Dermis blood vessel endothelial cell (primary cell): ENCODE results near the gene SLC49A3. TPM values are rescaled to one million over a fixed set of nuclear protein-coding genes. Genes with fewer than 3 reads are reported as not detected.
A peak's percentile ranks its signal among the peaks of the same experiment; 100 is the strongest.
"Not testable (repeated sequence)": the region's sequence is repeated elsewhere in the genome, so short reads cannot be mapped to it uniquely, and the experiment has no call there.

ENCODE experiments used
- DNase-seq: peaks from one replicate; pipeline ENCODE4 v3.0.0; 2010
- total RNA-seq: library from RNA; depleted of rRNA; stranded (reverse); fragments of >200 nt; gene quantifications from 2 replicates; pipeline ENCODE4 v1.2.3, GENCODE V29; 2014

Gene SLC49A3
- total RNA-seq, 1 donor from 2014 or later: 9.9 TPM

DNA sequence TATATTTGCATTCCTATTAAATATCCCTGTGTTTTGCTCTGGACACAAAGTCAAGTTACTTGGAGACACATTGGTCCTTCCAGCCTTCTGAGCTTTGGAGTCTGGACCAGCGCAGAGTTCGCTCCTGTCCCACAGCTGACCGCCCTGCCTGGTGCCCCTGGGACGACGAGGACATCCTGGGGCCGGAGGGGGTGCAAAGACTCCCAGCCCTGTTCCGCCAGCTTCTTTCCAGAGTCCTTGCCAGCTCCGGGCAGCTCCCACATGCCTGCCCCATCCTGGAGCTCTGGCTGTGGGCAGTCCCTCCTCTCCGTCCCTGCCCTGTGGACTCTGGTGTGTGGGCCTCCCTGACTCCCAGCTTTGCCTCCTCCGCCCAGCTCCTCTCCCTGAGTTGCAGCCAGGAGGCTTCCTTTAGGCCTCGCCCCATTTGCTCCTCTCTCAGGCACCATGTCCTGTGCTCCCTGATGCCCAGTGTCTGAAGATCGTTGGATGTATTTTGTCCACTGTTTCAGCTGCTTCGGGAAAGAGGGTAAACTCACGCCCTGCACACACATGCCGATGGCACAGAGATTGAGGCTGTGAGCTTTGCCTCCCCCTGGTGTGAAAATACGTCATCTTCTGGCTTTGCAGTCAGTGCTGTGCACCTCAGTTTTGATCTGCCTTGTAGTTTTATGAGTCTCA lies 11.8 kb upstream of the SLC49A3 start:
- no peak for DNase-seq

- DNase-seq: no peak
These were observed 11.0 kb upstream of the SLC49A3 start for GRCh38 chr4:699816-700580.

- not testable (repeated sequence) for DNase-seq
These were observed 5.5 kb upstream of the SLC49A3 start for GRCh38 chr4:694341-694940.

GRCh38 chr4:692771-693554 lies 4.0 kb upstream of the SLC49A3 start:
- no peak for DNase-seq

DNA sequence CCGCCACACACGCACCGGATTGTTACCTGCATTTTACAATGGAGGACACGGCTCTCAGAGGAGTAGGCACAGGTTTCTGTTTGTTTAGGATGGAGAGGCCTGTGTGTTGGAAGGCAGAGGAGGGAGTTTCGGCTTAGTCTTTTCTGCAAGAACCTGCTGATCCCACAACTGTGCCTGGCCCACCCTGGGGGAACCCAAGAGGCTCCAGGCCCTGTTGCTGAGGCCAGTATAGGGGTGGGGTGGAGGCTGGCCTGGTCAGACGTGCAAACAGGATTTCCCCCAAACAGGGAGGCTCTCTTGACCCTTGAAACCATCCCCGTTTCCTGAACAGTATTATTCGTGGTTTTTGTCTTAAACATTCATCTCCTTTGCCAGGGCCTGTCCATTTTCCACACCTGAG lies 772 bp upstream of the SLC49A3 start:
- DNase-seq: no peak

DNA sequence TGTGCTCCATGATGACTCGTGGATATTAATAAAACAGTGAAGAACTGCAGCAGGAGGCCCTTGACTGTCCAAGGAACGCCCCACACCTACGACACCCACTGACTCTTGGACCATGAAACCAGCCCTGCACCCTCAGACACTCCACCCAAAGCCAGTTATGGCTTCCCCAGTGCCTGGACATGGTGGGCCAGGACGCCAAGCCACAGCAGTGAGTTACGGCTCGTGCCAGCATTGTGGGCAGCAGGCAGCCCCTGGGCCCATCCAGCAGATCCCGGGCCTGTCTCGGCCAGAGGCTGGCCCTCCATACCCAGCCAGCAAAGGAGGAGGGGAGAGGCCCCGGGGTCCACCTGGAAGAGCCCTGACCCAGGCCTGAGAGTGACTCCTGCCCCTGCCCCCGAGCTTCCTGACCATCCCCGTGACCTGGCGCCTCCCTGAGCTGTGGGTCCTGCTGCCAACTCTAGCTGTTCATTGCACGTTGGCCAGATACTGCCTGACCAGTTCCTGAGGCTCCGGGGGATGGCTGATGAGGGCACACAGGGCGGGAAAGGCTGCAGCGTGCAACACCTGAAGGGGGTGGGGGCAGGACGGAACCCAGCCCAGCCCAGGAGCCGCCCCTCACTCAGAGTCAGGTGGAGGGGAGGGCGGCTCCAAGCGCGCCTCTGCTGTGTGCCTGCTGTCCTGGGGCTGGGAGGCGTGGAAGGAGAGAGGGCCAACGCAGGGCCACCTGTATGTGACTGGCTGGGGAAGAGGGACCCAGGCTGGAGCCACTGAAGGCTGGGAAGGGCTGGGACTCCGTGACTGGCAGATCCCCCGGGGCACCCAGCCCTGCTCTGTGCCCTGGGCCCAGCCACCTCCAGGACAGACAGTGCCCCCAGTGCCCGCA lies 739 bp downstream of the SLC49A3 start:
- DNase-seq: no peak

GRCh38 chr4:687048-687970 lies 1.6 kb downstream of the SLC49A3 start:
- peak; percentile 88 for DNase-seq

DNA sequence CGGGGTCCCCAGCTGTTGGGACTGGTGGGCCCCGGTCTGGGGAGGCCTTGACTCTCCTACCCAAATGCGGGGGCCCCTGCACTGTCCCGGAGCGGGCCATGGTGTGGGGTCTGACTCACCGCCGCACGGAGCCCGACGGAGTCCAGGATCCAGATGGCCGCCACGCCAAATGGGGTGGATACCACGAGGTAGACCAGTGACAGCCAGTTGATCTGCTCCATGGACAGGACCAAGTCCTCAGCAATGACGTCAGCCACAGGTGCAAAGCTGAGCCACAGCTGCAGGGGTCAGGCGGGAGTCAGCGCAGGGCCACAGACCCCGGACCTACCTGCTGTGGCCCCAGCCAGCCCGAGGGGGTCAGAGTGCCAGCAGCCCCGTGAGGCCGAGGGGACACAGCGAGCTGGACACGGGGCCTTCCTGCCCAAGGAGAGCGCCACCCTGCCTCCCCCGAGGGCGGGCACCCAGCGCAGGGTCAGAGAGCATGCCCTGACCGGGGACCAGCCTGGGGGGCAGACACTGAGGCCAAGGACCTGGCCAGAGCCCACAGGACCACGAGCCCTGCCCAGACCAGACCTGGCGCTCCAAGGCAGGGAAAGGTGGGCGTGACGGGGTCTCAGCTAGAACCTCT lies 2.4 kb downstream of the SLC49A3 start:
- DNase-seq: no peak

DNA sequence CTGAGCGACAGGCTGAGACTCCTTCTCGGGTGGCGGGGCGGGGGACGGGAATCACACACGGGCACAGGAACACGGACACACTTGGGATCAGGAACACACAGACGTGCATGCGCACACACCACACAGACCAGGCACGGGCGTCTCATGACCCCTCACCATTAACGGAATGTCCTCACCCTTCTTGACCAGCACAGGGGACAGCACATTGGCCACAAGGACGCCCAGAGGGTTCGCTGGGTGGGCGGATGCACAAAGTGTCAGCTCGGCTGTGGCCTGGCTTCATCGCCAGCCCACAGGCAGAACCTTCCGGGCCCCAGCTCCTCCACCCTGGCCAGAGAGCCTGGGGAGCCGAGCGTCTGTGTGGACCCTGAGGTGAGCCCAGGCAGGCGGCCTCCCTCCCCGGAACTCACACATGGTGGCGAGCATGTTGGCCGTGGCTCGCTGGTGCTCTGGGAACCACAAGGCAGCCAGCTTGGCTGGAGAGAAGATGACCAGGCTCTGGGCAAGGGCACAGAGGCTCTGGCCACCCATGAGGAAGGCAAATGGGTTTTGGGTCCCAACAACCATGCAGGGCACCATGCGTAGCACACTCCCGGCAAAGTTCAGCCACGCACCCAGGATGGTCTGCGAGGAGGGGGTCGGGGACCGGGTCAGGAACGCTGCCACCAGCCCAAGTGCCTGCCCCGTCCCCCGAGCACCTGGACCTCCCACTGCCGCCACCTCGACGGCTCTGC lies 3.1 kb downstream of the SLC49A3 start:
- DNase-seq: no peak

DNA sequence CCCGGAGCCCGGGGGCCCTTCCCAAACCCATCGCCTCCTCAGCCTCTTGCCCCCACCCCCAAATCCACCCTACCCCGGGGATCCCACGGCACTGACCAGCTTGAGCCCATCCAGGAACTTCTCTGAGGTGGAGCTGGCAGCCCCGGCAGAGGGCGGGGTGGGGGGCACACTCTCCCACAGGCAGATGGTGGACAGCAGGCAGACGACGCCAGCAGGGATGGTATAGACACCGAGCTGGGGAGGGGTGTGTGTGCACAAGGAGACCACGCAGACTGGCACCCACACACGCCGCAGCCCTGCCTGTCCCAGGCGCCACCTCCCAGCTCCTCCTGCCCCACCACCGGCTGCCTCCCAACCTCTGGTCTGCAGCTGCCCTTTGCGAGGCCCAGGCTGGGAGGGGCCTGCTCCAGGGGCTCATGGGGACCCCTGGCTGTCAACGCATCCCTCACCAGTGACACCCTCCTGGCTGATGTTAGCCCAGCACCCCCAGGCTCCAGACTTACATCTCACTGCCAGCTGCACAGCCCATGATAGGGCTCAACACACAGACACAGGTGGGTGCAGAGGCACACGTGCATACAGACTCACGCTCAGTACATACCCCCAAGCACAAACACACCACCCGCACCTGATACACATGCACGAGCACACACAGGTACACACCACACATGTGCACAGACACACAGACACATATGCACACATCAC lies 4.2 kb downstream of the SLC49A3 start:
- no peak for DNase-seq

- peak; percentile 85 for DNase-seq
These were observed 4.8 kb downstream of the SLC49A3 start for GRCh38 chr4:683982-684622.

- DNase-seq: no peak
These were observed 5.6 kb downstream of the SLC49A3 start for GRCh38 chr4:683247-683897.

GRCh38 chr4:682490-683172 lies 6.3 kb downstream of the SLC49A3 start:
- DNase-seq: no peak

DNA sequence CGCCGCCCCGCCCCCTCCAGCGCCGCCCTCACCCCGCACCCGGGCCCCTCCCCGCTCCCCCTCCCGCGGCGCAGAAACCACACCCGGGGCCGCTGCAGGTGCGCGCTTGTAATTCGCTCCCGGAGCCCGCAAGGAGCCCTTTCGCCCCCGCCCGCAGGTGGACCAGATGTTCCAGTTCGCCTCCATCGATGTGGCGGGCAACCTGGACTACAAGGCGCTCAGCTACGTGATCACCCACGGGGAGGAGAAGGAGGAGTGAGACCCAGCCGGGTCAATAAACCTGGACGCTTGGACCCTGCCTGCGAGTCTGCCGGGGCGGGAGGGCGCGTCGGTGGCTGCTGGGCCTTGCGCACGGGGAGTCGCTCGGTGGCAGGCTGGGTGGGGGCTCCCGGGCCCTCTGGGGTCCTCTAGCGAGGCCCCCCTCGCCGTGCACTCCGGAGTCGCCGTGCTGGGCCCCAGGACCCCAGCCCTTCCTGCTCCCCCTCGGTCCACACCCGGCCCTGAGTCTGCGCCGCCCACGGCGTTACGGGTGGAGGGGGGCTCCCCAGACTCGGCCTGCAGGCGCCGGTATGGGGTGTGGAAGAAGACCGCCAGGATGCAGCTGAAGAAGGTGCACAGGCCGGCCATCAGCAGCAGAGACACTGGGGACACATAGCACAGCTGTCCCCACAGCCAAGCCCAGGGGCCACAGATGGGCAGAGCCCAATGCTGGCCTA lies 7.1 kb downstream of the SLC49A3 start:
- DNase-seq: no peak

GRCh38 chr4:680928-681645 lies 7.9 kb downstream of the SLC49A3 start:
- peak; percentile 37 for DNase-seq

DNA sequence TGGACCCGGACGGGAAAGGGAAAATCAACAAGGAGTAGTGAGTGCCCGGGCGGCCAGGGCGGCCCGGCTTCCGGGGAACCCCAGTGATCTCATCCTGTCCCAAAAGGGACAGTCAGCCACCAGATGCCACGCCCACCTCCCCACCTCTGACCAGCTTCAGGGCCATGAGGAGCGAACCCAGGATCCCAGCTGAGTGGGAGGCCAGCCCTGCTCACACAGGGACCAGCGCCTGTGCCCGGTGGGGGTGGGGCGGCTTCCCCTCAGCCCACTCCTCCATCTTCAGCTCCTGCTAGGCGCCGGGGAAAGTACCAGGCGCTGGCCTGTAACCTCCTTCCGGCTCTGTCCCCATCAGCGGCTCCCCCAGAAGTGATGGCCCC lies 8.4 kb downstream of the SLC49A3 start:
- no peak for DNase-seq
